Stimulated activated CD8-positive, alpha-beta memory T cell treated with anti-CD3 and anti-CD28 coated beads, Interleukin-2, amount 100 ng/mL, for 48 hours (primary cell): ENCODE measurements around the gene CCT8.

Experiments
- DNase-seq, 2 donors: peaks; one replicate each; pipeline ENCODE4 v3.0.0-alpha.2; 2020; ENCODE audit warnings: low read depth in 2 of 2

The CCT8 gene

GRCh38 chr21:29073222-29074006, at the start of gene CCT8:
TSS of gene CCT8 (minus strand) at chr21:29073648. CDS start at chr21:29073590, 58 bp downstream.
- peak; percentile 96 to 97 for DNase-seq

GRCh38 chr21:29121759-29122158, 48.3 kb upstream of the CCT8 start:
- DNase-seq = no peak

GRCh38 chr21:29117372-29117955, 44.0 kb upstream of the CCT8 start:
- DNase-seq = no peak

GRCh38 chr21:29115899-29116298, 42.5 kb upstream of the CCT8 start:
- DNase-seq = no peak

GRCh38 chr21:29114765-29115500, 41.5 kb upstream of the CCT8 start:
- no peak for DNase-seq

- no peak for DNase-seq
Observed at GRCh38 chr21:29105218-29105617, 31.8 kb upstream of the CCT8 start.

GRCh38 chr21:29104239-29104708, 30.8 kb upstream of the CCT8 start:
- DNase-seq = no peak

GRCh38 chr21:29102791-29103257, 29.4 kb upstream of the CCT8 start:
- DNase-seq = no peak

- DNase-seq = no peak
Observed at GRCh38 chr21:29098156-29098555, 24.7 kb upstream of the CCT8 start.

GRCh38 chr21:29096218-29097015, 23.0 kb upstream of the CCT8 start:
- no peak for DNase-seq

- no peak for DNase-seq
Observed at GRCh38 chr21:29092102-29092959, 18.9 kb upstream of the CCT8 start.

GRCh38 chr21:29091033-29091432, 17.6 kb upstream of the CCT8 start:
- DNase-seq = no peak

- DNase-seq = no peak
Observed at GRCh38 chr21:29085106-29085752, 11.8 kb upstream of the CCT8 start.

GRCh38 chr21:29084372-29084771, 10.9 kb upstream of the CCT8 start:
- no peak for DNase-seq

- no peak for DNase-seq
Observed at GRCh38 chr21:29083306-29083705, 9.9 kb upstream of the CCT8 start.

- no peak for DNase-seq
Observed at GRCh38 chr21:29082046-29082815, 8.8 kb upstream of the CCT8 start.

- DNase-seq = no peak
Observed at GRCh38 chr21:29080454-29080941, 7.0 kb upstream of the CCT8 start.

- DNase-seq = no peak
Observed at GRCh38 chr21:29078869-29079767, 5.7 kb upstream of the CCT8 start.
